HEK293T (cell line): Measurements from ENCODE around the gene KIF21A.

ENCODE experiments used
- ARNT ChIP-seq: fragments of 450-650 bp; IDR thresholded peaks from 2 replicates; pipeline ENCODE4 v1.6.1; 2017; ENCODE audit warnings: mild to moderate bottlenecking
- BHLHE40 ChIP-seq: fragments of 450-650 bp; IDR thresholded peaks from 2 replicates; pipeline ENCODE4 v1.6.1; 2016; ENCODE audit warnings: mild to moderate bottlenecking, moderate library complexity, borderline replicate concordance
- CTBP1 ChIP-seq: fragments of 450-650 bp; IDR thresholded peaks from 2 replicates; pipeline ENCODE4 v1.6.1; 2016; ENCODE audit warnings: borderline replicate concordance
- FOXA1 ChIP-seq: fragments of 450-650 bp; IDR thresholded peaks from 2 replicates; pipeline ENCODE4 v1.6.1; 2016; ENCODE audit warnings: mild to moderate bottlenecking
- HDGF ChIP-seq: fragments of 450-650 bp; IDR thresholded peaks from 2 replicates; pipeline ENCODE4 v1.6.1; 2017; ENCODE audit warnings: antibody characterized with exemption, borderline replicate concordance
- L3MBTL2 ChIP-seq: fragments of 450-650 bp; conservative IDR thresholded peaks from 2 replicates; pipeline ENCODE4 v1.6.1; 2016; ENCODE audit warnings: mild to moderate bottlenecking
- LEF1 ChIP-seq: fragments of 450-650 bp; IDR thresholded peaks from 2 replicates; pipeline ENCODE4 v1.6.1; 2017; ENCODE audit warnings: mild to moderate bottlenecking, borderline replicate concordance
- PKNOX1 ChIP-seq: fragments of 450-650 bp; IDR thresholded peaks from 2 replicates; pipeline ENCODE4 v1.6.1; 2016
- SP1 ChIP-seq: fragments of 450-650 bp; IDR thresholded peaks from 2 replicates; pipeline ENCODE4 v1.6.1; 2017
- SUZ12 ChIP-seq: fragments of 450-650 bp; IDR thresholded peaks from 2 replicates; pipeline ENCODE4 v1.6.1; 2016; ENCODE audit warnings: mild to moderate bottlenecking
- TARDBP ChIP-seq: fragments of 450-650 bp; IDR thresholded peaks from 2 replicates; pipeline ENCODE4 v1.6.1; 2016

DNA sequence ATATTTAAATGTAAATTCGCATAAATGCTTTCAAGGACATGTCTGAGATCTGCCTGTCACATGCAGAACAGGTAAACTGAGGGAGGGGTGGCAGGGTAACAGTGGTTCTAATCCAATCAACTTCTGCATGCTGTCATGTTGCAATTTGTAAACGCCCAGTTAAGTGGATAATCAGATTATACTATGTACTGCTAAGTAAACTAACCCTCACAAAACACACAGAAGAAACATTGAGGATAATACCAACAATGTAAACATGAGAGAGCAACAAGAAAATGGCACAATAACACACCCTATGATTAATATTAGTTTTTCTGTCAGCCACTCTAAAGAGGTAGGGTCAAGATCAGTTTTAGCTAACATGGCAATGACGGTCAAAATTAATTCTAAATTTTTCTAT lies 123.7 kb downstream of the KIF21A start:
- TF ChIP-seq TARDBP: no peak
- TF ChIP-seq HDGF: no peak
- TF ChIP-seq CTBP1: no peak
- TF ChIP-seq LEF1: no peak
- TF ChIP-seq SP1: no peak
- TF ChIP-seq ARNT: no peak
- TF ChIP-seq FOXA1: no peak
- TF ChIP-seq SUZ12: no peak
- no peak for TF ChIP-seq L3MBTL2
- no peak for TF ChIP-seq PKNOX1
- TF ChIP-seq BHLHE40: no peak
